HG03442 (cell line): Measurements from ENCODE around the gene PFDN2.

Source experiments
- ATAC-seq: cut with Tn5 transposase; IDR thresholded peaks from one replicate; pipeline ENCODE4 v1.9.1; 2021; ENCODE audit warnings: mild to moderate bottlenecking, moderate library complexity; ENCODE audit not compliant: unreplicated experiment

The PFDN2 gene

DNA sequence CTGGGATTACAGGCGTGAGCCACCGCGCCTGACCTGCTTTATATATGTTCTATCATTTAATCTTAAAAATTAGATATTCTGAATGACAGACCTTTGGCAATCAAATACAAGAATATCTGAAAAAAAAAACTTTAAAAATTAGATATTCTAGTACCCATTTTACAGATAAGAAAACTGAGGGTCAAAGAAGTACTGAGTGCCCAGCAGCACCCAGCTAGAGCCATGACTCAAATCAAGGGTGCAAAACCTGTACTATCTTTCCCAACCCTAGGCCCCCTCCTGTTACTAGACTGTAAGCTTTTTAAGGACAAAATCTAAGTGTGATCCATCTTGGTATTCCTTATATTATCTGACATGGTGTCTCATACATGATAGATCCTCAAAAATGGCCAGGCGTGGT lies 56.4 kb downstream of the PFDN2 start:
- no peak for ATAC-seq

DNA sequence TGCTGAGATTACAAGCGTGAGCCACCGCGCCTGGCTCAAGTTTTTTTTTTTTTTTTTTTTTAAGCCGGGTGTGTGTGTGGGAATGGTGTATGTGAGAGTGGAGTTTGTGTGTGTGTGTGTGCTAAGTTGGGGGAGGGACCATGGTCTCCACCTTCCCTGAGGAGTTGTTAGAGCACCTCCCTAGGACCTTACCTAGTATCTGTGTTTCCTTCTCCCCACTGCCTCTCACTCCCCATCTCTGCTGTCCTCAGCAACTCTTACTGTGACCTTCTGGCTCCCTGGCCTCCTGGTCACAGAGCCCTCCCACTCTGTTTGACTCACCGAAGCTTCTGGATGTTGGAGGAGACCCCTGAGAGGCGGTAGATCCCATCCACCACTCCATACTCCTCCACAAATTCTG lies 58.5 kb downstream of the PFDN2 start:
- ATAC-seq, result no peak

- ATAC-seq, result no peak
Observed at GRCh38 chr1:161054805-161055204, 63.0 kb downstream of the PFDN2 start.

GRCh38 chr1:161054232-161054631 lies 63.6 kb downstream of the PFDN2 start:
- no peak for ATAC-seq

GRCh38 chr1:161052899-161053298 lies 64.9 kb downstream of the PFDN2 start:
- ATAC-seq, result no peak

- ATAC-seq, result no peak
Observed at GRCh38 chr1:161051219-161051618, 66.6 kb downstream of the PFDN2 start.
